Mucosa of descending colon (tissue), 3 donors: ENCODE results near the gene SZT2. TPM values are rescaled to one million over a fixed set of nuclear protein-coding genes. Genes with fewer than 3 reads are reported as not detected.
A peak's percentile ranks its signal among the peaks of the same experiment; 100 is the strongest.
"Not testable (repeated sequence)": the region's sequence is repeated elsewhere in the genome, so short reads cannot be mapped to it uniquely, and the experiment has no call there.

Experiments used
- ATAC-seq: fragments of 200-7000 bp; cut with Tn5 transposase; one replicate; pipeline ENCODE4 v1.9.1; 2020; ENCODE audit warnings: mild to moderate bottlenecking, moderate library complexity
- DNase-seq, 3 donors: peaks; one replicate each; pipeline ENCODE4 v3.0.0-alpha.2; 2020
- H3K36me3 ChIP-seq: fragments of 200-600 bp; one replicate; pipeline ENCODE4 v1.8.0; 2021; ENCODE audit warnings: low read depth, mild to moderate bottlenecking
- H3K4me1 ChIP-seq: fragments of 200-600 bp; one replicate; pipeline ENCODE4 v1.8.0; 2021; ENCODE audit warnings: low read depth, mild to moderate bottlenecking
- H3K4me3 ChIP-seq: fragments of 200-600 bp; one replicate; pipeline ENCODE4 v1.8.0; 2021; ENCODE audit warnings: mild to moderate bottlenecking
- H3K9me3 ChIP-seq: fragments of 200-600 bp; one replicate; pipeline ENCODE4 v1.8.0; 2021; ENCODE audit warnings: mild to moderate bottlenecking
- CTCF ChIP-seq: fragments of 200-600 bp; IDR thresholded peaks from one replicate; pipeline ENCODE4 v1.8.0; 2022; ENCODE audit warnings: antibody characterized with exemption, mild to moderate bottlenecking
- intact Hi-C, 2 donors: fragments of 100-400 bp; cut with DNase I in 1 of 2; cut with micrococcal nuclease in 1 of 2; formaldehyde crosslinking; loops; one replicate each; pipeline versions ENCODE4 v1.11.0 to v1.11.1; 2022; cut with DNase I, micrococcal nuclease
- total RNA-seq, 3 donors: library from RNA; stranded (reverse); fragmentation: NEBNext Ultra II Directional in 2 of 3; extraction: Animal tissue kit (Norgen Biotek cat#: 25700) in 2 of 3; gene quantifications; one replicate each; pipeline versions ENCODE4 v1.2.1 to v1.2.4, GENCODE V29; 2021 to 2023
- donor health status: DM: no; HTN: no; CAD: no; lungs with moderate emphysema.
- donor health status: DM: no; HTN: no; CAD: no.
- donor health status: DM: no; HTN: yes; CAD: no.

SZT2 gene
- total RNA-seq, 3 donors from 2014 or later = 61.7 to 93.6 (median 75.4) TPM

DNA sequence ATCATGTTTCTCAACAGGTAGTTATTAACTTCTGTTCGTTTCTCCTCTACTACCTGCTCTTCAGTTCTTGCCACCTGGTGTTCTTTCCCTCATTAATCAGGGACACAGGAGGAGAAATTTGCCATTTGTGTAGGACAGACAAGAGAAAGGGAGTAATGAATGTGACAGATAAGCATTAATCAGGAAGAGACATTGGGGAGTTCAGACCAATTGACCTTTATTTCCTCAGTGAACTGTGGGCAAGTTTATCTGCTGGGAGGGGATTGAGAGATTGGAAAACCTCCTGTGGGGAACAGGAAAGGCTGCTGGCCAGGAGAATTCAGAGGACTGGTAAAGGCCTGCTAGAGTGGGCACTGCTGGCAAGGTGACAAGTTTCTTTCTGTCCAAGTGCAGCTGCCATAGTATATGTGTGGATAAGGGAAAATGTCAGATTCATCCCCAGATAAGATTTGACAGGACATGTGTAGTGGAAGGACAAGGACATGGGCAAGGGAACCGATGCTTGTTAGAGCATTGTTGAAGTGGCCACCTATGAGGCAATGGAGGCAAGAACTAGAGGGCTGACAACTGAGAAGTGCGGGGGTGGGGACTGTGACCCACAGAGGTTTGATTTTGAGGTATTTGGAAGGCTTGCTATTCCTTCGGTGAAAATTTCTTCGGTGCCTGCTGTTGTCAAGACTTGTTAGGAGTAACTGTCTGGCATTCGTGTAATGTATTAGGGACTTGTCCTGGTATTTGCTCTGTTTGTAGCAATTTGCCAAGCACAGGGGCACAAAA is 12.6 kb downstream of the SZT2 start:
- peaks cover 9% of the 10 kb centered on the region for H3K4me1 ChIP-seq
- no peak for ATAC-seq
- peaks cover 8% of the 10 kb centered on the region for H3K36me3 ChIP-seq
- no peaks in the 10 kb centered on the region for H3K9me3 ChIP-seq
- H3K4me3 ChIP-seq = no peak overlapping the region
- intact Hi-C loops = no loop called here
- TF ChIP-seq CTCF = no peak
- DNase-seq = no peak

GRCh38 chr1:43404353-43404752 is 14.7 kb downstream of the SZT2 start:
- TF ChIP-seq CTCF = no peak
- peaks cover 9% of the 10 kb centered on the region for H3K4me1 ChIP-seq
- DNase-seq = no peak
- no peak overlapping the region for H3K4me3 ChIP-seq
- intact Hi-C loops = no loop called here
- no peaks in the 10 kb centered on the region for H3K9me3 ChIP-seq
- peaks cover 8% of the 10 kb centered on the region for H3K36me3 ChIP-seq
- ATAC-seq = no peak

- intact Hi-C loops = no loop called here
- no peaks in the 10 kb centered on the region for H3K9me3 ChIP-seq
- DNase-seq = peak in 1 of 3 donors; percentile 68
- TF ChIP-seq CTCF = no peak
- peaks cover 8% of the 10 kb centered on the region for H3K36me3 ChIP-seq
- no peak overlapping the region for H3K4me3 ChIP-seq
- peaks cover 9% of the 10 kb centered on the region for H3K4me1 ChIP-seq
- peak; percentile 97 for ATAC-seq
Measured at GRCh38 chr1:43405219-43405875, 15.6 kb downstream of the SZT2 start.

GRCh38 chr1:43405876-43406234 is 16.2 kb downstream of the SZT2 start:
- intact Hi-C loops = no loop called here
- no peak for TF ChIP-seq CTCF
- H3K36me3 ChIP-seq = peaks cover 8% of the 10 kb centered on the region

GRCh38 chr1:43410571-43410970 is 20.9 kb downstream of the SZT2 start:
- no peak for TF ChIP-seq CTCF
- no peaks in the 10 kb centered on the region for H3K9me3 ChIP-seq
- no peaks in the 10 kb centered on the region for H3K36me3 ChIP-seq
- no peak for DNase-seq
- intact Hi-C loops = loop anchor here (10.0 kb wide), 2 partner anchors 176 to 186 kb away; no protein-coding TSS in a partner anchor
- ATAC-seq = no peak
- H3K4me1 ChIP-seq = peaks cover 2% of the 10 kb centered on the region
- H3K4me3 ChIP-seq = no peak overlapping the region

More at GRCh38 chr1:43405876-43406234, 16.2 kb downstream of the SZT2 start:
- Histone ChIP-seq H3K9me3 (no peaks in the 10 kb centered on the region), H3K4me3 (no peak overlapping the region), H3K4me1 (peaks cover 9% of the 10 kb centered on the region)
- ATAC-seq = peak; percentile 25
- DNase-seq = peak in 1 of 3 donors; percentile 13

DNA sequence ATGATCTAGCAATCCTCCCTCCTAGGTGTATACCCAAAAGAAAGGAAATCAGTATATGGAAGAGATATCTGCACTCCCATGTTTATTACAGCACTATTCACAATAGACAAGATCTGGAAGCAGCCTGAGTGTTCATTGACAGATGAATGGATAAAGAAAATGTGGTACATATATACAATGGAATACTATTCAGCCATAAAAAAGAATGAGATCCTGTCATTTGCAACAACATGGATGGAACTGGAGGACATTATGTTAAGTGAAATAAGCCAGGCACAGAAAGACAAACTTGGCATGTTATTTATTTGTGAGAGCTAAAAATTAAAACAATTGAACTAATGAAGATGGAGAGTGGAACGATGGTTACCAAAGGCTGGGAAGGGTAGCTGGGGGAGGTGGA is 23.7 kb downstream of the SZT2 start:
- not testable (repeated sequence) for H3K36me3 ChIP-seq, H3K4me1 ChIP-seq, ATAC-seq, DNase-seq, H3K9me3 ChIP-seq, H3K4me3 ChIP-seq
- intact Hi-C loops = loop anchor here (10.0 kb wide), 2 partner anchors 179 to 189 kb away; no protein-coding TSS in a partner anchor
